ENCODE data around the gene ANKRD11.

Gene ANKRD11

GRCh38 chr16:89275284-89275584 is 215.1 kb downstream of the ANKRD11 start:
- TF ChIP-seq ZFX (IDR thresholded peaks at IDR 0.05; ENCODE audit: borderline replicate concordance) (no peak), CTCF (IDR thresholded peaks at IDR 0.05) (no peak)
- no peak overlapping the region for H3K27ac ChIP-seq

GRCh38 chr16:89274561-89275283 is 215.6 kb downstream of the ANKRD11 start:
- H3K27ac ChIP-seq: no peak overlapping the region
- TF ChIP-seq CTCF (IDR thresholded peaks at IDR 0.05) (no peak), ZFX (IDR thresholded peaks at IDR 0.05; ENCODE audit: borderline replicate concordance) (no peak)

GRCh38 chr16:89273741-89274472 is 216.5 kb downstream of the ANKRD11 start:
- TF ChIP-seq CTCF (IDR thresholded peaks at IDR 0.05) (no peak), ZFX (IDR thresholded peaks at IDR 0.05; ENCODE audit: borderline replicate concordance) (no peak)
- H3K27ac ChIP-seq: no peak overlapping the region

- no peak overlapping the region for H3K27ac ChIP-seq
- no peak for TF ChIP-seq ZFX (IDR thresholded peaks at IDR 0.05; ENCODE audit: borderline replicate concordance)
- no peak for TF ChIP-seq CTCF (IDR thresholded peaks at IDR 0.05)
These were observed 217.7 kb downstream of the ANKRD11 start for GRCh38 chr16:89272631-89273030.

GRCh38 chr16:89270666-89271345 is 219.6 kb downstream of the ANKRD11 start:
- no peak overlapping the region for H3K27ac ChIP-seq
- TF ChIP-seq ZFX (IDR thresholded peaks at IDR 0.05; ENCODE audit: borderline replicate concordance): no peak
- no peak for TF ChIP-seq CTCF (IDR thresholded peaks at IDR 0.05)

GRCh38 chr16:89269805-89270665 is 220.3 kb downstream of the ANKRD11 start:
- TF ChIP-seq CTCF (IDR thresholded peaks at IDR 0.05) (no peak), ZFX (IDR thresholded peaks at IDR 0.05; ENCODE audit: borderline replicate concordance) (no peak)
- H3K27ac ChIP-seq: no peak overlapping the region

All from 22Rv1 (cell line).